Endothelial cell of umbilical vein (primary cell): ENCODE data around the gene ZBTB8A. TPM values are rescaled to one million over a fixed set of nuclear protein-coding genes. Genes with fewer than 3 reads are reported as not detected.
A peak's percentile ranks its signal among the peaks of the same experiment; 100 is the strongest.

Source experiments
- BruUV-seq: library from RNA; stranded (reverse); fragments of 400-500 nt; replicated peaks from 2 replicates; lab custom pipeline; 2021; lab: Mats Ljungman, UMichigan
- CTCF ChIA-PET: fragments of 300-600, 350-600 bp; sonication (Branson Sonifier 250); formaldehyde crosslinking; loops from one replicate; lab custom pipeline; 2021; ENCODE audit warnings: antibody characterized with exemption, inconsistent platforms; lab: Charles Lee
- POLR2A ChIA-PET: fragments of 300-600, 350-600 bp; sonication (Branson Sonifier 250); formaldehyde crosslinking; loops from one replicate; lab custom pipeline; 2021; ENCODE audit warnings: antibody characterized with exemption, inconsistent platforms; lab: Charles Lee
- DNase-seq: peaks from one replicate; pipeline ENCODE4 v3.0.0-alpha.2; 2011; ENCODE audit warnings: low read depth, low spot score
- FAIRE-seq: peaks from 2 replicates; lab custom pipeline; 2011; peaks lifted over from hg19 to GRCh38; lab: Jason Lieb, UNC
- H2AFZ ChIP-seq: 2 replicates; pipeline ENCODE4 v1.6.0; 2012; ENCODE audit warnings: low read depth, low read length, control low read depth, inconsistent platforms
- H3K27ac ChIP-seq: 2 replicates; pipeline ENCODE4 v1.5.1; 2011; ENCODE audit warnings: low read depth, mild to moderate bottlenecking, control low read depth, low read length, moderate library complexity; ENCODE audit not compliant: insufficient read depth
- H3K27me3 ChIP-seq, 2 experiments: 2 replicates each; pipeline versions ENCODE4 v1.6.0 to v1.6.1; 2011; ENCODE audit warnings: low read length in 2 of 2, mixed read lengths in 1 of 2; ENCODE audit not compliant: control insufficient read depth in 2 of 2, insufficient read depth in 2 of 2
- H3K36me3 ChIP-seq, 2 experiments: 2 replicates in 1 of 2; 3 replicates in 1 of 2; pipeline ENCODE4 v1.5.1; 2011; ENCODE audit warnings: low read length in 2 of 2, mild to moderate bottlenecking in 1 of 2, moderate library complexity in 1 of 2; ENCODE audit not compliant: control insufficient read depth in 2 of 2, insufficient read depth in 2 of 2; ENCODE audit errors: extremely low read depth in 1 of 2
- H3K4me1 ChIP-seq: 3 replicates; pipeline ENCODE4 v1.5.1; 2011; ENCODE audit warnings: mild to moderate bottlenecking, low read length; ENCODE audit not compliant: control insufficient read depth, insufficient read depth; ENCODE audit errors: extremely low read depth
- H3K4me2 ChIP-seq: 2 replicates; pipeline ENCODE4 v1.6.1; 2011; ENCODE audit warnings: low read length, control low read depth, mixed read lengths; ENCODE audit not compliant: insufficient read depth
- H3K4me3 ChIP-seq, 3 experiments: fragments of 200-600 bp in 1 of 3; sonication (generic), shearing (Covaris generic) in 1 of 3; replicated peaks in 1 of 3; 2 replicates each; pipeline ENCODE4 v1.5.1; 2011 to 2016; ENCODE audit warnings: control low read depth in 3 of 3, low read length in 3 of 3, mild to moderate bottlenecking in 2 of 3, inconsistent platforms in 1 of 3, low read depth in 1 of 3, moderate library complexity in 1 of 3; ENCODE audit not compliant: insufficient read depth in 1 of 3
- H3K79me2 ChIP-seq: 2 replicates; pipeline ENCODE4 v1.6.0; 2012; ENCODE audit warnings: low read length, inconsistent platforms; ENCODE audit not compliant: control insufficient read depth, insufficient read depth
- H3K9ac ChIP-seq: replicated peaks from 2 replicates; pipeline ENCODE3; 2011; ENCODE audit warnings: low read length, control low read depth; ENCODE audit not compliant: insufficient read depth; ENCODE audit errors: extremely low read depth
- H3K9me1 ChIP-seq: replicated peaks from 3 replicates; pipeline ENCODE4 v1.6.0; 2011; ENCODE audit warnings: mild to moderate bottlenecking, low read length; ENCODE audit not compliant: control insufficient read depth, insufficient read depth; ENCODE audit errors: extremely low read depth
- H3K9me3 ChIP-seq: replicated peaks from 2 replicates; pipeline ENCODE4 v1.5.1; 2012; ENCODE audit warnings: low read length, inconsistent platforms; ENCODE audit not compliant: control insufficient read depth, insufficient read depth
- H4K20me1 ChIP-seq: replicated peaks from 2 replicates; pipeline ENCODE3; 2011; ENCODE audit warnings: mild to moderate bottlenecking, low read length; ENCODE audit not compliant: control insufficient read depth, insufficient read depth; ENCODE audit errors: extremely low read depth
- JUN ChIP-seq: IDR thresholded peaks from 2 replicates; pipeline ENCODE4 v1.6.1; 2011; ENCODE audit warnings: borderline replicate concordance, low read depth; ENCODE audit not compliant: insufficient read length, insufficient read depth
- MYC ChIP-seq: IDR thresholded peaks from one replicate; pipeline ENCODE4 v1.6.1; 2011; ENCODE audit warnings: mild to moderate bottlenecking, low read depth, low read length
- POLR2AphosphoS5 ChIP-seq: IDR thresholded peaks from 2 replicates; pipeline ENCODE4 v1.6.1; 2012; ENCODE audit warnings: low read depth, mild to moderate bottlenecking, control low read depth, low read length, moderate library complexity; ENCODE audit not compliant: insufficient read depth
- dilution Hi-C: fragments of 300-500 bp; cut with MboI; formaldehyde crosslinking; loops from one replicate; pipeline ENCODE4 v1.15.0; 2019; ENCODE audit warnings: low sequenced_read_pairs; ENCODE audit not compliant: extremely low pct_ligation_motif_present
- intact Hi-C: fragments of 100-400 bp; cut with micrococcal nuclease; formaldehyde crosslinking; loops from one replicate; pipeline ENCODE4 v1.10.0; 2022
- polyA plus RNA-seq, 4 experiments: library from polyadenylated mRNA; depleted of rRNA in 3 of 4; stranded (reverse) in 3 of 4; unstranded in 1 of 4; fragments of >200 nt; gene quantifications; 2 replicates each; pipeline versions ENCODE4 v1.2.1 to v1.2.3, GENCODE V29; 2011 to 2012; ENCODE audit warnings: missing spikeins in 1 of 4
- small RNA-seq: library from RNA; depleted of rRNA; stranded (forward); fragments of <200 nt; gene quantifications from one replicate; pipeline ENCODE3, GENCODE V24; 2012; ENCODE audit warnings: low replicate concordance, low read depth; ENCODE audit not compliant: insufficient read depth, insufficient read length
- total RNA-seq: library from RNA; stranded (reverse); gene quantifications from 2 replicates; pipeline ENCODE4 v1.2.3, GENCODE V29; 2021

ZBTB8A gene
- total and polyA plus RNA-seq, 2 donors (not counting 3 experiments of a cell fraction or from before 2014, with no cell fraction given) = 3.1 to 9.6 TPM

DNA sequence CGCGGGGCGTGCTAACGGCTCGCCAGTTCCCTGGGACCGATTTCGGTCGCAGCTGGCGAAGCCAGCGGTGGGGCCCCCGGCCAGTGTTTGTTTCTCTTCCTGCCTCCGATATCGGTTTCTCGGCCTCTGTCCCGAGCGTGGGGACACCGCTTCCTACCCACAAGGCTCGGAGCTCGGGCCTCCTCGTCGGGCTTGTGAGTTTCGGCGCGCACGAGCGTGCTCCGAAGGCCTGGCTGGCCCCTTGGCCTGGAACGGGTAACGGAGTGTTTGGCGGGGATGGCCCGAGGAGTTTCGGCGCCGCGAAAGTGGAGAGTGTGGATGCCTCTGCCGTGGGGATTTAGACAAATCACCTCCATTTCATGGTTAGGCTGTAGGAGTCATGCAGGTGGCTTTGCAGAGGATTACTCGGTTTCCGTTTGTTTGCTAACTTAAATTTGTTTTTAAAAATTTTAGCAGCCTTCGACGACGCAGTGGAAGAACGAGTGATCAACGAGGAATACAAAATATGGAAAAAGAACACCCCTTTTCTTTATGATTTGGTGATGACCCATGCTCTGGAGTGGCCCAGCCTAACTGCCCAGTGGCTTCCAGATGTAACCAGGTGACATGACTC lies 112.3 kb downstream of the ZBTB8A start:
- Histone ChIP-seq H3K27me3 (no peaks in the 10 kb centered on the region), H3K36me3 (peaks cover 5 to 12% of the 10 kb centered on the region in 2 experiments), H3K9me1 (no peaks in the 10 kb centered on the region), H3K4me2 (peak overlapping the region; percentile 86), H3K27ac (peak overlapping the region; percentile 82), H3K9ac (peak overlapping the region; percentile 87), H2AFZ (peak overlapping the region; percentile 73), H4K20me1 (peaks cover 3% of the 10 kb centered on the region), H3K4me1 (peaks cover 18% of the 10 kb centered on the region), H3K4me3 (peak overlapping the region; percentile 56 to 85 (median 67)), H3K9me3 (no peaks in the 10 kb centered on the region), H3K79me2 (peaks cover 62% of the 10 kb centered on the region)
- no peak for TF ChIP-seq JUN
- TF ChIP-seq POLR2AphosphoS5 = peak; percentile 11
- no peak for TF ChIP-seq MYC
- no peak for DNase-seq
- BruUV-seq = no TSS peak
- ChIA-PET POLR2A (interaction anchor here (1.3 kb wide), 1 partner anchor 11 kb away, joined by 4 read pairs; no protein-coding TSS in a partner anchor), CTCF (interaction anchor here (0.7 to 1.5 kb wide), 3 partner anchors 11 to 165 kb away, joined by 3 to 12 read pairs (median 3); partner anchors contain the start of gene YARS1)
- dilution Hi-C loops = no loop called here
- intact Hi-C loops = loop anchor here (1.0 to 2.0 kb wide), 7 partner anchors 39 to 203 kb away; partner anchors contain the start of genes S100PBP, YARS1 and ZBTB8A
- FAIRE-seq = no peak

GRCh38 chr1:32652244-32652962 lies 113.2 kb downstream of the ZBTB8A start:
- peaks cover 8 to 14% of the 10 kb centered on the region in 2 experiments for H3K36me3 ChIP-seq
- ChIA-PET POLR2A (interaction anchor here (0.6 kb wide), 2 partner anchors 14 to 117 kb away, joined by 3 to 4 read pairs; no protein-coding TSS in a partner anchor), CTCF (interaction anchor here (1.5 kb wide), 1 partner anchor 132 kb away, joined by 6 read pairs; no protein-coding TSS in a partner anchor)
- dilution Hi-C loops (no loop called here), intact Hi-C loops (no loop called here)
- no peak for FAIRE-seq
- no TSS peak for BruUV-seq
- no peak overlapping the region for H2AFZ ChIP-seq
- H4K20me1 ChIP-seq = peaks cover 4% of the 10 kb centered on the region
- H3K9ac ChIP-seq = peak overlapping the region; percentile 87
- no peak for DNase-seq
- H3K27me3 ChIP-seq = no peaks in the 10 kb centered on the region
- H3K9me1 ChIP-seq = no peaks in the 10 kb centered on the region
- H3K27ac ChIP-seq = peak overlapping the region; percentile 82
- peak overlapping the region; percentile 86 for H3K4me2 ChIP-seq
- peaks cover 18% of the 10 kb centered on the region for H3K4me1 ChIP-seq
- peaks cover 67% of the 10 kb centered on the region for H3K79me2 ChIP-seq
- TF ChIP-seq MYC (no peak), JUN (no peak)
- H3K4me3 ChIP-seq = peak overlapping the region in 2 of 3 experiments; percentile 67 to 85
- no peaks in the 10 kb centered on the region for H3K9me3 ChIP-seq

Small RNAs within 50 kb of the gene (small RNA-seq; reads per million reads assigned to genes)
- not detected for gene RF00019

Other genes with a start within 250 kb of the ZBTB8A start
- 111 and 138 TPM in 2 replicates for gene HDAC1, start 247.3 kb upstream of the ZBTB8A start, total RNA-seq
- gene HDAC1, start 247.3 kb upstream of the ZBTB8A start, polyA plus RNA-seq = 109 and 141 TPM in 2 replicates
- 249 and 265 TPM in 2 replicates for gene MARCKSL1, start 203.2 kb upstream of the ZBTB8A start, total RNA-seq
- 311 and 318 TPM in 2 replicates for gene MARCKSL1, start 203.2 kb upstream of the ZBTB8A start, polyA plus RNA-seq
- gene FAM229A, start 176.9 kb upstream of the ZBTB8A start, total RNA-seq = 8.6 and 11.6 TPM in 2 replicates
- gene FAM229A, start 176.9 kb upstream of the ZBTB8A start, polyA plus RNA-seq = 8.9 and 9.9 TPM in 2 replicates
- gene TSSK3, start 176.9 kb upstream of the ZBTB8A start, total RNA-seq = 0.42 and 1.1 TPM in 2 replicates
- 0.48 and 0.65 TPM in 2 replicates for gene TSSK3, start 176.9 kb upstream of the ZBTB8A start, polyA plus RNA-seq
- gene BSDC1, start 145.0 kb upstream of the ZBTB8A start, total RNA-seq = 64.6 and 64.8 TPM in 2 replicates
- 40.7 and 44.3 TPM in 2 replicates for gene BSDC1, start 145.0 kb upstream of the ZBTB8A start, polyA plus RNA-seq
- gene ZBTB8B, start 74.4 kb upstream of the ZBTB8A start, total RNA-seq = 0.02 TPM in 1 of 2 replicates, not detected in the other
- 0.01 TPM in 1 of 2 replicates, not detected in the other for gene ZBTB8B, start 74.4 kb upstream of the ZBTB8A start, polyA plus RNA-seq
- 38.0 and 41.9 TPM in 2 replicates for gene ZBTB8OS, start 111.1 kb downstream of the ZBTB8A start, total RNA-seq
- 28.0 and 28.3 TPM in 2 replicates for gene ZBTB8OS, start 111.1 kb downstream of the ZBTB8A start, polyA plus RNA-seq
- 228 and 241 TPM in 2 replicates for gene RBBP4, start 111.8 kb downstream of the ZBTB8A start, total RNA-seq
- 64.8 and 84.9 TPM in 2 replicates for gene RBBP4, start 111.8 kb downstream of the ZBTB8A start, polyA plus RNA-seq
- 6.5 and 9.4 TPM in 2 replicates for gene SYNC, start 163.3 kb downstream of the ZBTB8A start, total RNA-seq
- gene SYNC, start 163.3 kb downstream of the ZBTB8A start, polyA plus RNA-seq = 2.5 and 3.5 TPM in 2 replicates